Fibroblast of peridontal ligament (primary cell): ENCODE data around the gene WSCD2.

Source experiments
- DNase-seq: peaks from one replicate; pipeline ENCODE4 v3.0.0-alpha.2; 2010; ENCODE audit errors: extremely low read depth

Gene WSCD2

GRCh38 chr12:108267450-108267849, 138.4 kb downstream of the WSCD2 start:
- DNase-seq, result no peak

- no peak for DNase-seq
Measured at GRCh38 chr12:108268397-108268796, 139.3 kb downstream of the WSCD2 start.

- no peak for DNase-seq
Measured at GRCh38 chr12:108269224-108269623, 140.1 kb downstream of the WSCD2 start.

- no peak for DNase-seq
Measured at GRCh38 chr12:108270035-108270848, 141.2 kb downstream of the WSCD2 start.

- no peak for DNase-seq
Measured at GRCh38 chr12:108270849-108271143, 141.7 kb downstream of the WSCD2 start.

- DNase-seq, result no peak
Measured at GRCh38 chr12:108271951-108272872, 143.1 kb downstream of the WSCD2 start.

GRCh38 chr12:108273217-108273616, 144.1 kb downstream of the WSCD2 start:
- DNase-seq, result no peak

GRCh38 chr12:108277613-108278012, 148.5 kb downstream of the WSCD2 start:
- no peak for DNase-seq

GRCh38 chr12:108282160-108282559, 153.1 kb downstream of the WSCD2 start:
- no peak for DNase-seq

GRCh38 chr12:108282676-108283075, 153.6 kb downstream of the WSCD2 start:
- DNase-seq, result no peak

GRCh38 chr12:108284163-108284562, 155.1 kb downstream of the WSCD2 start:
- DNase-seq, result no peak

GRCh38 chr12:108285016-108285415, 155.9 kb downstream of the WSCD2 start:
- no peak for DNase-seq

- no peak for DNase-seq
Measured at GRCh38 chr12:108287227-108287626, 158.1 kb downstream of the WSCD2 start.

- no peak for DNase-seq
Measured at GRCh38 chr12:108289350-108290161, 160.5 kb downstream of the WSCD2 start.

GRCh38 chr12:108295641-108296040, 166.6 kb downstream of the WSCD2 start:
- DNase-seq, result no peak

GRCh38 chr12:108296945-108297344, 167.9 kb downstream of the WSCD2 start:
- no peak for DNase-seq

- no peak for DNase-seq
Measured at GRCh38 chr12:108297424-108297823, 168.3 kb downstream of the WSCD2 start.

- DNase-seq, result no peak
Measured at GRCh38 chr12:108297895-108298760, 169.0 kb downstream of the WSCD2 start.

GRCh38 chr12:108298761-108299275, 169.7 kb downstream of the WSCD2 start:
- no peak for DNase-seq

GRCh38 chr12:108299516-108299915, 170.4 kb downstream of the WSCD2 start:
- no peak for DNase-seq
